Stimulated activated CD8-positive, alpha-beta memory T cell treated with anti-CD3 and anti-CD28 coated beads, Interleukin-4, amount 100 ng/mL, for 1 hour (primary cell): ENCODE measurements around the gene TP53AIP1.

ENCODE experiments used
- DNase-seq, 2 donors: peaks; one replicate each; pipeline ENCODE4 v3.0.0-alpha.2; 2020; ENCODE audit warnings: low read depth in 2 of 2, low spot score in 1 of 2

The TP53AIP1 gene

GRCh38 chr11:128942817-128943427, at the start of gene TP53AIP1:
Gene TP53AIP1 (minus strand): TSS chr11:128942871. CDS start chr11:128937818, 5,053 bp downstream.
- no peak for DNase-seq

- DNase-seq, result no peak
These were observed 45.7 kb upstream of the TP53AIP1 start for GRCh38 chr11:128988242-128988970.

GRCh38 chr11:128985880-128986279, 43.2 kb upstream of the TP53AIP1 start:
- no peak for DNase-seq

GRCh38 chr11:128983023-128983422, 40.4 kb upstream of the TP53AIP1 start:
- no peak for DNase-seq

- DNase-seq, result no peak
These were observed 38.6 kb upstream of the TP53AIP1 start for GRCh38 chr11:128981254-128981653.

GRCh38 chr11:128970598-128971190, 28.0 kb upstream of the TP53AIP1 start:
- no peak for DNase-seq

- DNase-seq, result no peak
These were observed 26.2 kb upstream of the TP53AIP1 start for GRCh38 chr11:128968916-128969315.

- DNase-seq, result no peak
These were observed 24.9 kb upstream of the TP53AIP1 start for GRCh38 chr11:128967578-128967977.

- no peak for DNase-seq
These were observed 22.8 kb upstream of the TP53AIP1 start for GRCh38 chr11:128965485-128965884.

- no peak for DNase-seq
These were observed 21.8 kb upstream of the TP53AIP1 start for GRCh38 chr11:128964463-128964930.

GRCh38 chr11:128963744-128964325, 21.2 kb upstream of the TP53AIP1 start:
- DNase-seq, result no peak

GRCh38 chr11:128962896-128963295, 20.2 kb upstream of the TP53AIP1 start:
- DNase-seq, result no peak

GRCh38 chr11:128961645-128962044, 19.0 kb upstream of the TP53AIP1 start:
- DNase-seq, result no peak

- no peak for DNase-seq
These were observed 14.5 kb upstream of the TP53AIP1 start for GRCh38 chr11:128957202-128957482.

GRCh38 chr11:128956401-128957201, 13.9 kb upstream of the TP53AIP1 start:
- DNase-seq, result no peak

GRCh38 chr11:128955636-128956035, 13.0 kb upstream of the TP53AIP1 start:
- DNase-seq, result no peak

- no peak for DNase-seq
These were observed 10.5 kb upstream of the TP53AIP1 start for GRCh38 chr11:128953151-128953550.

GRCh38 chr11:128949791-128950454, 7.3 kb upstream of the TP53AIP1 start:
- DNase-seq, result no peak

GRCh38 chr11:128948583-128948982, 5.9 kb upstream of the TP53AIP1 start:
- no peak for DNase-seq

- DNase-seq, result no peak
These were observed 5.1 kb upstream of the TP53AIP1 start for GRCh38 chr11:128947773-128948172.

GRCh38 chr11:128946648-128947047, 4.0 kb upstream of the TP53AIP1 start:
- DNase-seq, result no peak
